Measurements from ENCODE around the gene TMEM161A.

Gene TMEM161A

GRCh38 chr19:19160461-19161035, 22.3 kb upstream of the TMEM161A start:
- peak overlapping the region; percentile 67 for H3K4me3 ChIP-seq (ENCODE audit: low read length)
- no peaks in the 10 kb centered on the region for H3K27me3 ChIP-seq (ENCODE audit: low read depth, low read length)
- H3K27ac ChIP-seq (ENCODE audit: low read length): peak overlapping the region; percentile 85
- peak overlapping the region; percentile 74 for H3K9ac ChIP-seq (ENCODE audit: low read length)
- TF ChIP-seq, protein P1, sequence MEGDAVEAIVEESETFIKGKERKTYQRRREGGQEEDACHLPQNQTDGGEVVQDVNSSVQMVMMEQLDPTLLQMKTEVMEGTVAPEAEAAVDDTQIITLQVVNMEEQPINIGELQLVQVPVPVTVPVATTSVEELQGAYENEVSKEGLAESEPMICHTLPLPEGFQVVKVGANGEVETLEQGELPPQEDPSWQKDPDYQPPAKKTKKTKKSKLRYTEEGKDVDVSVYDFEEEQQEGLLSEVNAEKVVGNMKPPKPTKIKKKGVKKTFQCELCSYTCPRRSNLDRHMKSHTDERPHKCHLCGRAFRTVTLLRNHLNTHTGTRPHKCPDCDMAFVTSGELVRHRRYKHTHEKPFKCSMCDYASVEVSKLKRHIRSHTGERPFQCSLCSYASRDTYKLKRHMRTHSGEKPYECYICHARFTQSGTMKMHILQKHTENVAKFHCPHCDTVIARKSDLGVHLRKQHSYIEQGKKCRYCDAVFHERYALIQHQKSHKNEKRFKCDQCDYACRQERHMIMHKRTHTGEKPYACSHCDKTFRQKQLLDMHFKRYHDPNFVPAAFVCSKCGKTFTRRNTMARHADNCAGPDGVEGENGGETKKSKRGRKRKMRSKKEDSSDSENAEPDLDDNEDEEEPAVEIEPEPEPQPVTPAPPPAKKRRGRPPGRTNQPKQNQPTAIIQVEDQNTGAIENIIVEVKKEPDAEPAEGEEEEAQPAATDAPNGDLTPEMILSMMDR (IDR thresholded peaks at IDR 0.05; ENCODE audit: low read depth, low read length): no peak
- TF ChIP-seq EZH2phosphoT487 (IDR thresholded peaks at IDR 0.05; ENCODE audit: low read depth): no peak
- peaks cover 10% of the 10 kb centered on the region for H3K36me3 ChIP-seq (replicated peaks; ENCODE audit: low read depth, low read length)
- H2AFZ ChIP-seq (ENCODE audit: low read depth, low read length): no peak overlapping the region
- peak overlapping the region; percentile 85 for H3K4me2 ChIP-seq (ENCODE audit: low read length)
- H3K4me1 ChIP-seq (ENCODE audit: low read length): peaks cover 62% of the 10 kb centered on the region
- H3K79me2 ChIP-seq (ENCODE audit: low read length): peaks cover 8% of the 10 kb centered on the region; the same call in 1 of the 2 replicates
- no peaks in the 10 kb centered on the region; the same call in 1 of the 2 replicates for H4K20me1 ChIP-seq (ENCODE audit: insufficient read depth, low read length)
- no peaks in the 10 kb centered on the region for H3K9me3 ChIP-seq (ENCODE audit: insufficient read depth, low read length)

DNA sequence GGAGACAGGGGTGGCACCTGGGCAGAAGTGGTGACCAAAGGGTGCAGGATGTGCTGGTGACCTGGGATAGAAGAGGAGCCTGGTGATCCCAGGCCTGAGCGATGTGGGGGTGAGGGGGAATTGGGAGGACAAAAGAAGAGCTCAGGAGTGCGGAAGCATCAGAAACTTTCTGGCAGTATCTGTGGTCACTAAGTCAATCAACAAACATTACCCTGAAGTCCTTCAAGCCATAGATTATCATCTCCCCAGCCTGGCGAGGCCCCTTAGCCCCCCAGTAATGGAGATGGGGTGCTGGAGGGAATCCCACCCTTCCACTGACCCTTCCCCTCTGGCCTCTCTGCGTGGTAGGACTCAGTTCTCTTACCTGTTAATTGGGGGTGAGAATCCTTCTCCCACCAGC, 21.3 kb upstream of the TMEM161A start:
- Histone ChIP-seq H3K36me3 (replicated peaks; ENCODE audit: low read depth, low read length) (peaks cover 11% of the 10 kb centered on the region), H3K27ac (ENCODE audit: low read length) (peak overlapping the region; percentile 85), H3K4me2 (ENCODE audit: low read length) (peak overlapping the region; percentile 85), H3K79me2 (ENCODE audit: low read length) (peaks cover 8% of the 10 kb centered on the region; the same call in 1 of the 2 replicates), H3K9me3 (ENCODE audit: insufficient read depth, low read length) (no peaks in the 10 kb centered on the region), H3K4me3 (ENCODE audit: low read length) (peak overlapping the region; percentile 3; the same call in 1 of the 2 replicates), H3K27me3 (ENCODE audit: low read depth, low read length) (no peaks in the 10 kb centered on the region), H3K4me1 (ENCODE audit: low read length) (peaks cover 73% of the 10 kb centered on the region), H4K20me1 (ENCODE audit: insufficient read depth, low read length) (no peaks in the 10 kb centered on the region), H3K9ac (ENCODE audit: low read length) (peak overlapping the region; percentile 54; the same call in 1 of the 2 replicates), H2AFZ (ENCODE audit: low read depth, low read length) (no peak overlapping the region)
- TF ChIP-seq, protein P1 (IDR thresholded peaks at IDR 0.05; ENCODE audit: low read depth, low read length): no peak
- TF ChIP-seq EZH2phosphoT487 (IDR thresholded peaks at IDR 0.05; ENCODE audit: low read depth): no peak

DNA sequence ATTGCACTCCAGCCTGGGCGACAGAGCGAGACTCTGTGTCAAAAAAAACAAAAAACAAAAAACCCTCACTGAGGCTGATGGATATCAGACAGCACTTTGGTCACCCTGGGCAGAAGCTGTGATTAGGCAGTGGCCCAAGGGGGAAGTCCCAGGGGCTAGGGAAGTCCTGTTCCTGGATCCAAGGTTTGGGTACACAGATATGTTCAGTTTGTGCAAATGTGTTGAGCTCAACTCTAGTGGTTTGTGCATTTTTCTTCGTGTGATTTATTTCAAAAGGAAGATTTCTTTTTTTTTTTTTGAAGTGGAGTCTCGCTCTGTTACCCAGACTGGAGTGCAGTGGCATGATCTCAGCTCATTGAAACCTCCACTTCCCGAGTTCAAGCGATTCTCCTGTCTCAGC, 19.5 kb upstream of the TMEM161A start:
- no peak overlapping the region for H3K9ac ChIP-seq (ENCODE audit: low read length)
- H2AFZ ChIP-seq (ENCODE audit: low read depth, low read length): no peak overlapping the region
- H3K4me3 ChIP-seq (ENCODE audit: low read length): no peak overlapping the region
- no peaks in the 10 kb centered on the region for H3K27me3 ChIP-seq (ENCODE audit: low read depth, low read length)
- H3K36me3 ChIP-seq (replicated peaks; ENCODE audit: low read depth, low read length): peaks cover 12% of the 10 kb centered on the region
- H3K4me2 ChIP-seq (ENCODE audit: low read length): peak overlapping the region; percentile 32
- no peak for TF ChIP-seq EZH2phosphoT487 (IDR thresholded peaks at IDR 0.05; ENCODE audit: low read depth)
- TF ChIP-seq, protein P1 (IDR thresholded peaks at IDR 0.05; ENCODE audit: low read depth, low read length): no peak
- peaks cover 78% of the 10 kb centered on the region for H3K4me1 ChIP-seq (ENCODE audit: low read length)
- H3K79me2 ChIP-seq (ENCODE audit: low read length): peaks cover 8% of the 10 kb centered on the region; the same call in 1 of the 2 replicates
- peak overlapping the region; percentile 60 for H3K27ac ChIP-seq (ENCODE audit: low read length)
- H3K9me3 ChIP-seq (ENCODE audit: insufficient read depth, low read length): no peaks in the 10 kb centered on the region
- no peaks in the 10 kb centered on the region for H4K20me1 ChIP-seq (ENCODE audit: insufficient read depth, low read length)

DNA sequence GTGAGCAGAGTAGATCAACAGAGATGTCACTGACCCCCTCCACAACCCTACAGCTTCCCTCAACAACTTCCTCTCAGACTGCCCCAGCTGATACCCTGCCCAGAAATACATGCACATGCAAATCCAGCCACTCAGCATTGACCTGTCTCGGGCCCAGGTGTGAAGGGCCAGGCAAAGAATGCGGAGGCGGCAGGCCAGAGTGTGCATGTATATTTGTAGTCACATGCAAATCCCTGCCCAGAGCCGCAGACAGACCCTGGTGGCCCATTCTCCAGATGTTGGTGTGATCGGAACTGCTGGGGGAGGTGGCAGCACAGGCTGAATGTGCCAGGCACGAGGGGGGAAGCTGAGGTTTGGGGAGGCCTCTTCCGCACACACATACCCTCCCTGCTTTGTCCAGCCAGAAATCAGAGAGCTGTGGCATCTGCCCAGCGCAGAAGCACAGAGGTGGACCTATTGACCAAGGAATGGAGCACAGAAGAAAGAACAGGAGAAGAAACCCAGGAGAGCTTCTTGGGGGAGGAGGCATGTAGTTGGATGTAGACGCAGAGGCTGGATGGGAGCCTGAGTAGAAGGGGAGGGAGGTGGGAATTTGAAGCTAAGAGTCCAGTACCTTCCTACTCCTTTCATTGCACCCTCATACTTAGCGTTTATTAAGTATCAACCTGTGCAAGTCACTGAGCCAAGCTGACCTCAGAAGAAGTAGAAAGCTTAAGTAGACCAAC, 17.4 kb upstream of the TMEM161A start:
- Histone ChIP-seq H3K27ac (ENCODE audit: low read length) (peak overlapping the region; percentile 81), H2AFZ (ENCODE audit: low read depth, low read length) (no peak overlapping the region), H3K36me3 (replicated peaks; ENCODE audit: low read depth, low read length) (peaks cover 12% of the 10 kb centered on the region), H4K20me1 (ENCODE audit: insufficient read depth, low read length) (no peaks in the 10 kb centered on the region), H3K27me3 (ENCODE audit: low read depth, low read length) (no peaks in the 10 kb centered on the region), H3K79me2 (ENCODE audit: low read length) (no peaks in the 10 kb centered on the region; the same call in 1 of the 2 replicates), H3K9me3 (ENCODE audit: insufficient read depth, low read length) (no peaks in the 10 kb centered on the region), H3K4me1 (ENCODE audit: low read length) (peaks cover 87% of the 10 kb centered on the region), H3K4me2 (ENCODE audit: low read length) (peak overlapping the region; percentile 63), H3K4me3 (ENCODE audit: low read length) (peak overlapping the region; percentile 29), H3K9ac (ENCODE audit: low read length) (peak overlapping the region; percentile 50)
- TF ChIP-seq EZH2phosphoT487 (IDR thresholded peaks at IDR 0.05; ENCODE audit: low read depth): no peak
- TF ChIP-seq, protein P1 (IDR thresholded peaks at IDR 0.05; ENCODE audit: low read depth, low read length): no peak

Measured in OCI-LY3 (cell line).